Epidermal melanocyte (primary cell): ENCODE results near the gene RAPGEF3.

ENCODE experiments used
- DNase-seq: peaks from one replicate; pipeline ENCODE4 v3.0.0; 2011; ENCODE audit warnings: low spot score; ENCODE audit not compliant: insufficient read length

The RAPGEF3 gene

DNA sequence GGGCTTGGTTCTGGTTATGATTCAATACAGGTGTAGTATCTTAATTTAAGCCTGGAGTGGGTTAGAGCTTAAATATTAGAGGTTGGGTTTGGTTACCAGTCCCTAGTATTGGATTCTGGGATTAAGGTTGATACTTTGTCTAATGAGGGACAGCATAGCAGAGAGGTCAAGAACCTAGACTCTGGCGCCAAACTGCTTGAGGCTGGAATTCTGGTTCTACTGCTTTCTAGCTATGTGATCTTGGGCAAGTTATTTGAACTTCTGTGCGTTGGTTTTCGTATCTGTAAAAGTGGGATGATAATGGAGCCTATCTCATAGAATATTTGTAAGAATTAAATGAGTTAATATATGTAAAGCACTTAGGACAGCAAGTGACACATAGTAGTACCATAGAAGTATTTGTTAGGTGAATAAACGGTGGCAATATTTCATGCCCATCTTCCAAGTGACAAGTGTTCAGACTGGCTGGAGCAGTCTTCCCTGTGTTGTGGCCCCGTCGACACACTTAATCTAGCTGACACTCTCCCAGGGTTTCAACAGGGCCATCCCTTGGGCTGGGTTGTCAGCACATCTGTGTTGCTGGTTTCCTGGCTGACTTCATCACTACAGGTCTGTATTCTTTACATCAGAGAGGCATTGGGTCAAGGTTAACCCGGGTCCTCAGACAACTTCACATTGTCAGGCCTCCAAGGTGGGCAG is 36.4 kb downstream of the RAPGEF3 start:
- DNase-seq = no peak

DNA sequence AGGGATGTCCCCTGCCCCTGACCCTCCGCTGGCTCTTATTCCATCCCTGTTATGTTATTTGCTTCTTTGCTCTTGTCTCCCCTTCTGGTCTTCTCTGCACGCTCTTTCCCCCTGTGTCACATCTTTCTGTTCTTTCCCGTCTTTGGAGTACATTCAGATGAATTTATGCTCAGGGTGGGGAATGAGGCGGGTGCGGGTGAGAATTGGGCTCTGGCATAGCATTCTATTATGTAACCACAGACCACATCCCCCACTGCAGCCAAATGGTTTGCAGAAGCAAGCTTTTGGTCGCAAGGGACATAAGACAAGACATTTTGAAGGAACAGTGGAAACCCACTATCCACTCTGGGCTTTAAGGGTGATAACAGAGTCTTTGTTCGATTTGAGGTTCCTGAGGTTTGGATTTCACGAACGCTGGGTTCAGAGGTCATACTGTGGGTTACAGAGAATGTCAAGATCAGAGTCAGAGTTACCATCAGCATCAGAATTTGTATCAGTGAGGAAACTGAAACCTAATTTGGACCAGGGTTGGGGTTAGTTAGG is 37.2 kb downstream of the RAPGEF3 start:
- DNase-seq = no peak

DNA sequence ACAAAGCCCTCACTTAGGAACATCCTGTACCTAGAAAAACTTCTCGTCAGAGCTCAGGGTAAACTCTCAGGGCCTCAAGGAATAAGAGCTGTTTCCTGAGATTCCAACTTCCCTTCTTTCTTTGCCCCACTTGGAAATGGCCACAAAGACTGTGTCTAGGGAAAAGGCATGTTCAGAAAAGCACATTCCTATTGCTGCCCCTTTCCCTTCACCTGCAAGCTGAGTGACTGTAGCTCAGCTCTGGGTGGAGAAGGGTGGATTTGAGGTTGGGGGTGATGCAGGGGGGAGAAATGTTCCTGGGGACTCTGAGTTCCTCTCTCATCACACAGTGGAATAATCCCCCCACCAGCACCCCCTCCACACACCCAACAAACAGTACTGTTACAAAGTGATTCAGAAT is 40.1 kb downstream of the RAPGEF3 start:
- DNase-seq = no peak

DNA sequence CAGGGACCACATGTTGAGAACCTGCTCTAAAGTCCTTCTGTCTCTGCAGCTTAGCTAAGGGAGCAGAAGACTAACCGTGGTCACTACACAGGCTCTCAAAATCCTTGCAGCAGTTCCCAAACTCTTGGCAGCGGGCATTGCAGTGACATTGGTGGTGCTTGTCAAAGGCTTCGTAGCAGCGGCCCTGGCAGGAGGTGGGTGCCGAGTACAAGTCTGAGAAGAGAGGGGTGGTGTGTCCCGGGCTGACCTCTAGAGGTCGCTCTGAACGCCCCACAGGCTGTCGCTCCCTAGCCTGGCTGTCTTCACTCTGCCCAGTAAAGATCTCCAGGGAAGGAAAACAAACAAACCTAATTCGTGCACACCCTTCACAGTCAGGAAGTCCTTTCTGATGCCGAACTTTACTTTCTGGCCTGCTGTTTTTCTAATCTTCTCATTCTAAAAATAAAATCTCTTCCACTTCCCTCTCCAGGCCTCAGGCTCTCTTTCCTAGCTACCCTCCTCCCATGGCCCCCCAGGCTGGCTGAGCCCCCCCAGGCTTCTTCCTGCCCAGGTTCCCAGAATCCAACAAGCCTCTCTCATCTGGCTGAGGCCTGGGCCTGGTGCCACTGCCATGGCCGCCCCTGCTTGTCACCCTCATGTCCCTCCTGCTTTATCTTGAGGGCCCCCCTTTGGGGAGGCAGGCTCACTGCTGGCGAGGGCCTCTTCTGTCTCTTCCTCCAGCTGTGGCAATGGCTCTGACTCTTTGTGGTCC is 41.1 kb downstream of the RAPGEF3 start:
- DNase-seq = peak; percentile 85

DNA sequence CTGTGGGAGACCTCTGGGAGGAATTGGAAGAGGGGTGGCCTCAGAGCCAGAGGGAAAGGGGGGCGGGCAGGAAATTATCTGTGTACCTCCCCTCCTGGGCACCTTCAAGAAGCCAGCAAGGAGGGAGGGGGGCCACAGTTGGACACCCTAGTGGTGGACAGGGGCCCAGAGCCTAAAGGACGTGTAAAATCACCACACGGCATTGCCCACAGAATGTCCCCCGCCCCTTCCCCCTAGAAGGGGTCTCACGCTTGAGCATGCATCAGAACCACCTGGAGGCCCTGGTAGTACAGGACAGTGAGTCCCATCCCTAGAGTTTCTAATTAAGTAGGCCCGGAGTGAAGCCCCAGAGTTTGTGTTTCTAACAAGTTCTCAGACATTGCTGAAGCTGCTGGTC is 41.6 kb downstream of the RAPGEF3 start:
- no peak for DNase-seq

DNA sequence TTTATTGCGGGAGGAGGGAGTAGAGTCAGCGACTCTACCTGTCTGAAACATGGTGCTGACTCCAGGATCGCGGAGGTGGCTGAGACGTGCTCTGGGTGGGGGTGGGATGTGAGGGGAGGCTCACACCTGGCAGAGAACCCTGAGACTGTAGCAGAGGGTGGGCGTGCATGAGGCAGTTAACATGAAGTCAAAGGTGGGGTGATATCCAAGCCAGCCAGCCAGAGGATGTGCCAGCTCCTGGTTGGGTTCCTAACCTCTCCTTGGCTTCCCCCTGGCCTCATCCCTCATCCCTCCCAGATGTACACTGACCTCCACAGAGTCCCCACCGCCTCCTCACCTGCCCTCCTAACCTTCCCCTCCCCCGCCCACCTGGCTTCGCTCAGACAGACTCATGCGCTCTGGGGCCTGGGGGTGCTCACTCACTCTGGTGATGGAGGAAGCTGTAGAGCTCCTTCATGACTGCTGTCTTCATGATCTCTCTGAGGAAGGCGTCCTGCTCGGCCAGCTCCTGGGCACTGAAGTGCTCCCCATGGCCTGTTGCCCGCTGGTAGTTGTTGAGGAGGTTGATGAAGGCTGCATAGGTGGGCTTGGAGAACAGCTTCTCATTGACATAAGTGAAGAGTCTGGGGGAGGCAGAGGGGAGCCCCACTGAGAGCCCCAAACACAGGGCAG is 42.7 kb downstream of the RAPGEF3 start:
- no peak for DNase-seq

DNA sequence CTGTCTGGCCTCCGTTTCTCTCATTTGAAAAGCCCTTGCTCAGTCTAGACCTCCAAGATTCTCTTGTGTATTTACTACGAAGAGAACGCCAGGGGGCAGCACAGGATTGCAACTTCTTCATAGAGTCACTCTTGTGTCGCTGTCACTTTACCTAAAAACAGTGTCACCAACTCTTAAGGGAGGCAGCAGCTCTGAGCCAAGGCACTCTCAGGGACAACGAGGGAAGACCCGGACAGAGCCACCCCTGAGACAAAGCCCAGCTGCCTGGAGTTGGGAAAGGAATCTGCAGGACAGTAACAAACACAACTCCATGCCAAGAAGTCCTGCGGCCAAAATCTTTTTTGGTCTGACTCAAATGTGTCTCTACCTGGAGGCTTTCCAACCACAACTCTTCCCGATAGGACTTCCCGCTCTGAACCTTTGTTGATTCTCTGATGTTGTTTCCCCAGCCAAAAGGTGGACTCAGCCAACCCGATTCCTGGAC is 43.2 kb downstream of the RAPGEF3 start:
- DNase-seq = no peak

DNA sequence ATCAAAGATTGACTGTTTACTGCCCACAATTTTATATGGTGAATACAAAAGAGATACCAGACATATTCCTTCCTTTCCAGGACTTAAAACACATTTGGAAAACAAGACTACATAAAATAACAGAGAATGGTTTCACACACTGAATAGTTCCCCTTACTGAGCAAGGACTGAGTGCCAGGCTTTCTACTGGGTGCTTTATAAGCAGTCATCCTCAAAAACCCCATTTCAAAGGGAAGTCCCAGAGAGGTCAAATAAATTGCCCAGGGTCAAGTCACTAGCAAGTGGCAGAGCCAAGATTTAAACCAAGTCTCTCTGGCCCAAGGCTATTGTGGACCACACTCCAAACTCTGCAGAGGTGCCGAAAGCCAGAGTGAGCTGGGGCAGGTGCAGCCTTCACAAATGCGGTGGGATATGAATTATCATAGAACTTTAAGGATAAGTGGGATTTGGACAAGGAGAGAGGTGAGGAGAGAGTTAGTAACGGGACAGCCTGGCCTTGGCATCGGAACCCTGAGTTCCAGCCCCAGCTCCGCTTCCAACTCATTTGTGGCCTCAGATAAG is 43.8 kb downstream of the RAPGEF3 start:
- DNase-seq = no peak

DNA sequence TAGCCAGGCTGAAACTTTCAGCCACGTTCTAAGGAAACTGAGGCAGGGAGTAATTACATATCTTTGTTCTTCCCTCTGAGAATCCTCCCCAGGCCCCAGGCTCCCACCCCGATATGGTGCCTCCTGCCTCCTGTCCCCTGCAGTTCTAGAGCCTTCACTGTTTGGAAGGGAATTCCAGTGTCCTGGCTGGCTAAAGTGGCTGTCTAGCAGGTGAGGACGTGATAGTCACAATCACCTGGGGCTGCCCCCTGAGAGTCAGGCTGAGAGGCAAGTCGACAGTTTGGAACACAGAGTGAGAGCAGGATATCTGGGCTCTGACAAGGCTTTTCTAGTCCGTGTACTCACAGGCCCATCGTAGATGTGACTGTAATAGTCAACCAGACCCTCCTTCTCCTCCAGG is 46.5 kb downstream of the RAPGEF3 start:
- no peak for DNase-seq

DNA sequence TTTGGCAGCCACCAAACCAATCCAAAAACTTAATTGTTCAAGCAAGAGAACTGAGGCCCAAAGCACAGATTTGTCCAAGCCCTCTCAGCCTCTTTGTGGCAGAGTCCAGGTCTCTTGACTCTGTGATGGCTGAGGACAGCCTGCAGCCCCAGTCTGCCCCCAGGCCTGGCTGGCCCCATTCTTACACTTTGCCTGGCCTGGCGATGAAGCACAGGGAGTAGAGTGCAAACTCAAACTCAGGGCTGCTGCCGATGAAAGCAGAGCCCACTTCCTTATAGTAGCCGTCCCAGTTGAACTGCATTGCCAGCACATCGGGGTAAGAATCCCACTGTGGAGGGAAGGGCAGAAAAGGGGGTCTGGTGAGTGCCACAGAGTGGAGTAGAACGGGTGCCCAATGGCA is 47.2 kb downstream of the RAPGEF3 start:
- no peak for DNase-seq

DNA sequence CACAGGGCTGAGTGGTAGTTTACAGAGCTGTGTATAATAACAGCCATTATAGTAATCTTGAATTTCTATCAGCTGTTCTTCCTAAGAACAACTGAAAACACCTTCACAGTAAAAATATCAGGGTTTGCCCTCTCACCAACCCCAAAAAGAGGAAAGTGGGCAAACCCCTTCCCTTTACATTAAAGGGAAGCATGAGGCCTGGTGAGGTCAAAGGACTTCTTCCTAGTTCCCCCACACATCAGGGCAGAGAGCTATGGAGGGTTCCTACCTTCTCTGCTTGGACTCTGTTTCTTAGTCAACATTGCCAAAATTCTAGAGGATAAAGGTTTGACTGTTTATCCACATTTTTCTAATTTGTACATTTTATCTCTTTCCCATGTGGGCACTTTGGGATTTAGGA is 48.4 kb downstream of the RAPGEF3 start:
- no peak for DNase-seq

DNA sequence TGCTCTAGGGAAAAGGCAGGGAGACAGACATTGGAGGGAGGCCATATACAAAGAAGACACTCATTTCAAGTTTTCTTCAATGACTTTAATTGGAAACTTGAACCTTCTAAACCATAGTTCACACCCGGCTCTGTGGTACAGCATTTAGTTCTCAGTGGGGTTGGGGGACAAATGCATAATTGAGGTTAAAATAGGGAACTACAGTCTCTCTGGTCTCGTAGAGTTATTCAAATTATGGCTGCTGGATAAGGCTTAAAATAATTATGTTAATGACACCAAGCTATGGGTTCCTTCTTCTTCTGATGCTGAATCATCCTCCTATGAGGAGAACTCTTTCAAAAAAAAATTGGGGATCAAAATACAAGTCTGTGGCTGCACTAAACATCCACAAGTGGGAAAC is 49.0 kb downstream of the RAPGEF3 start:
- DNase-seq = no peak

DNA sequence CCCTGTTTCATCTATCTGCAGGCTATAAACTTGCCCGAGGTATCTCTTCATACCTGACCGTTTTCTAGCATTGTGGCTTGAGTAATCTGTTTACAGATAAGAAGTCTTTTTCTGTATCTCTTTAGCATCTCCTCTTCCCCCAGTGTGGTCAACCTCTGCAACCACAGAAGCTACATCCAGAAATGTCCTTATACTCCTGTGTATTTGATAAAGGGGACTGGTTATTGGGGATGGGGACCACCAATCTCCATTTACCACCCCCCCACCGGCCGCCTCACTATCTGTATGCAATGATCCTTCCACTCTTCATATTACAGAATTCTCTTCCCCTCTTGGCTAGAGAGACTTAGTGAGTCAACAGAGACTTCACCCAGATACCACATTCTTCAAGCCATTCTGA is 49.4 kb downstream of the RAPGEF3 start:
- no peak for DNase-seq

DNA sequence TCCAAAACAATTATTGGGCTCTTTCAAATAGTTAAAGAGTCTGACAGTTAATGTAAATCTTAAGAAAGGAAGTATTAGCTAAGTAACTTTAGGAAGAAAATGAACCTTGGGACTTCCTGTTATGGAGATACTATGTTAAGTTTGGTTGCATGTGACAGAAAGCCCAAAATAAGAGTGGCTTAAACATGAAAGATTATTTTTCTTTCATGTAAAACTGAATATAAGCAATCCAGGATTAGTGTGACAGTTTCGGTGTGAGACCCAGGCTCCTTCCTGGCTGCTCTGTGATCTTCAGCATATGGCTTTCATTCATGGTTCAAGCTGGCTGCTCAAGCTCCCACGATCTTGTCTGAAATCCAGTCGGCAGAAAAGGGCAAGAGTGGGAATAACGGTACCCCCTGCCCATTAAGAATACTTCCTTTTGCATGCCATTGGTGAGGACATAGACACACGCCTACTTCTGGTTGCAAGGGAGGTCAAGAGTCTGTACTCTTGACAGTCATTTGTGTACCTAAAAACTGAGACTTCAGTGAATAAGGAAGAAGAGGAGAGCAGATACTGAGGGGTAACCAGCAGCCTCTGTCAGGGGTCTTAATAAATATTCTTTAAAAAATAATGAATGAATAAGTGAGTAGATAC is 50.7 kb downstream of the RAPGEF3 start:
- no peak for DNase-seq

DNA sequence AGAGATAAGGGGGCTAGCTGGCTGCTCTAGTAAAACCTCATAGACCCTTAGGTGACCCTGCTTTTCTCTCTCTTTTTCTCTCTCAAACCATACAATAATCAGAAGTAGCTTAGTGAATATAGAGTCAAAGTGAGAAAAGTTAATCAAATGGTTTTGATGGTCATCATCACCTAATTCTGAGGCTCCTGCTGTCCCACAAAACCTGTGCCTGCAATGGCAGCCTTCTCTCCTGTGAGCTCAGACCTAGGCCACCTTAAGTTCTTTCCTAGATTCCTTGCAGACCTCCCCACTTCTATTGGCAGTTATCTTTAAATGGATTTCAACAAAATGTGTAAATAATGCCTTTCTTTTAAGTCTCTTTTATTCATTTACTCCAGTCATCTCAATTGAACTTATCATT is 51.3 kb downstream of the RAPGEF3 start:
- no peak for DNase-seq

DNA sequence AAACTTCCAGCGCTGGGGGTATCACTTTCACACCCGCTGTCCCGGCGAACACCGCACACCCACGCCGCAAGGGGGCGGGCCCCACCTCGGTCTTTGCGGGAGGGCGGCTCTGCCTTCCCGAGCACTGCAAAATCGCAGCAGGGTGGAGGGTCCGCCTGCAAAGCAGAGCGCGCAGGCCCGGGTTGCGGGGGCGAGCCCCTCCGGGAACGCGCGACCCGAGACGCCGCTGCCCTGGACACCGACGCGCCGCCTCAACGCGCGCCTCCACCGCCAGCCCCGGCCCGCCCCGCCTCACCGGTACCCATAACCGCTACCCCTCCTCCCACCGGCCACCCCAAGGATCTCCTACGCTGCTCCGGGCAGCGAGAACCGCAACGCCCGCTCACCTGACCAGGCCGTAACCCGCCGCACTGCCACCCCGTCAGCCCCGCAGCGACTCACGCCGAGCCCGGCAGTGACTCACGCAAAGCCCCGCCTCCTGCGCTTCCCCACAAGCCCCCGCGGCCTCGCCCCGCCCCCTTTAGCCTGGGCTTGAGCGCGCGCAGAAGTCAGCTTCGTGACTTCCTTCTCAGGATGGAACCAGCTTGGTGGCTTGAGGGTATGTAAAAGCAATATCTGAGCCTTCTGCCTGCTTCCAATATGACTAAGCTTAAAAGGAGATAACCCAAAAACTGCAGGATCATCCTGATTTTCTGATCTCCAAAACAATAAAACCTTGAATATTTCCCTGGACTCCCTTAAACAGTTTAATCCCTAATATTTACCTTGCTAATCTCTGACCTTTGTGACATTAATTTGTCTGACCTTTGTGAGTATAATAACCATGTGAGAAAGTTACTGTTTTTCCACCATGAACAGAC is 52.9 kb downstream of the RAPGEF3 start, which contains the start of gene RPAP3:
Gene RPAP3 (minus strand): TSS at position 465 of the 860 bp plus-strand sequence. CDS start 3,190 bp downstream, outside the sequence.
- peak; percentile 67 for DNase-seq

DNA sequence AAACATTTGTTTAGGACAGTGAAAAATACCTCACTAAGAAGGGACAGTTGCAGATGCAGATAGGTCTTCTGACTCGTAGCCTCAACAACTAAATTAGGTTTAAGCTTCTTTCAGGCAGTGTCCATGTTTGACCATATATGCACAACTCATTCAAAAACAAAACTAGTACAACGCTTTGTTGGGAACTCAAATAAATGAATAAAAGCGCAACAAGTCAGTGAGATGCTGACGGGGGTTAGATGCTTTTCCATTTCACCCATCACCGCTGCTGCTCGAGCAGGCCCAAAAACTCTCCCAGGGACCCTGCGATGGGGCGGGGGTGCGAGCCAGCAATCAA is 53.5 kb downstream of the RAPGEF3 start:
- no peak for DNase-seq

DNA sequence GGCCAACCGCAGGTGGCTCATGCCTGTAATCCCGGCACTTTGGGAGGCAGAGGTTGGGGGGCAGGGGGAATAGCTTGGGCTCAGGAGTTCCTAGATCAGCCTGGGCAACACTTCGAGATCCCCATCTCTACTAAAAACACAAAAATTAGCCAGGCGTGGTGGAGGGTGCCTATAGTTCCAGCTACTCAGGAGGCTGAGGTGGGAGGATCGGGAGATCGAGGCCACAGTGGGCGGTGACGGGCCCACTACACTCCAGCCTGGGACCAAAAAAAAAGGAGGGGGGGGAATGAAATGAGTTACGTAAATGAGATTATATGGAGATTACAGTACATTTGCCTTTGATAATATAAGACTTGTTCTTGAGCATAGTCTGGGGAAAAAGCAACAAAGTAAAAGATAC is 54.0 kb downstream of the RAPGEF3 start:
- DNase-seq = no peak

DNA sequence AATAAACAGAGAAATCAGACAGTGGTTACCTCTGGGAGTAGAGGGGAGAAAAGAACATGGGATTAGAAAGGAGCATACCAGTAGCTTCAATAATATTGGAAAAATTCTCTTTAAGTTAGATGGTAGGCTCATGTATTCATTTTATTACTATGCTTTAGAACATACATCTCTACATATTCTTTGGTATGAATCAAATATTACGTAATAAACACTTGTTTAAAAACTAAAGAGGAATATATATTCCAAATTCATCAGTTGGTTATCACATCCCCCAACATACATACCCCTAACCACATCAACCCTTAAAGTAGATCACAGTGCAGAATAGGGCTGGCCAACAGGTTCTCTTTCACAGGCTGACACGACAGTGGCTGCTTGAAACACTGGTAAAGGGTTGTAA is 58.4 kb downstream of the RAPGEF3 start:
- no peak for DNase-seq

DNA sequence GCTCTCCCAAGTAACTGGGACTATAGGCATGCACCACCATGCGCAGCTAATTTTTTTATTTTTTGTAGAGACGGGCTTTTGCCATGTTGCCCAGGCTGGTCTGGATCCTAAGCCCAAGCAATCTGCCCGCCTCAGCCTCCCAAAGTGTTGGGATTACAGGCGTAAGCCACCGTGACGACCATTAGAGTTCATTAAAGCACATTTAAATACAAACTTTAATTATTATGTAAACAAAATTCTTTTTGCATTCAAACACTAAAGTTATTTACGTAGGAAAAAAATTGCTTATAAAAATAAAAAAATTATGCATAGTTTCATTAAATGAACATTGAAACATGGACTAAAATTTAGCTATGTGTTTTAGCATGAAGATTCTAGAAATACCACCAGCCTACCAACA is 60.0 kb downstream of the RAPGEF3 start:
- DNase-seq = no peak
